ENCODE data around the gene YDJC.

- no peak for TF ChIP-seq CTCF (conservative IDR thresholded peaks at IDR 0.05; ENCODE audit: low read length)
- TF ChIP-seq EZH2phosphoT487 (IDR thresholded peaks at IDR 0.05; ENCODE audit: borderline replicate concordance, low read depth, low read length): no peak
Observed at GRCh38 chr22:21659864-21660525, 30.2 kb upstream of the YDJC start.
